GM18517 (cell line): ENCODE data around the gene CLDN4.
"Not testable (repeated sequence)": the region's sequence is repeated elsewhere in the genome, so short reads cannot be mapped to it uniquely, and the experiment has no call there.

ENCODE experiments used
- ATAC-seq: cut with Tn5 transposase; IDR thresholded peaks from one replicate; pipeline ENCODE4 v1.9.1; 2021; ENCODE audit warnings: mild to moderate bottlenecking, moderate library complexity; ENCODE audit not compliant: unreplicated experiment

Gene CLDN4

GRCh38 chr7:73823257-73823656, 7.5 kb upstream of the CLDN4 start:
- ATAC-seq, result no peak

DNA sequence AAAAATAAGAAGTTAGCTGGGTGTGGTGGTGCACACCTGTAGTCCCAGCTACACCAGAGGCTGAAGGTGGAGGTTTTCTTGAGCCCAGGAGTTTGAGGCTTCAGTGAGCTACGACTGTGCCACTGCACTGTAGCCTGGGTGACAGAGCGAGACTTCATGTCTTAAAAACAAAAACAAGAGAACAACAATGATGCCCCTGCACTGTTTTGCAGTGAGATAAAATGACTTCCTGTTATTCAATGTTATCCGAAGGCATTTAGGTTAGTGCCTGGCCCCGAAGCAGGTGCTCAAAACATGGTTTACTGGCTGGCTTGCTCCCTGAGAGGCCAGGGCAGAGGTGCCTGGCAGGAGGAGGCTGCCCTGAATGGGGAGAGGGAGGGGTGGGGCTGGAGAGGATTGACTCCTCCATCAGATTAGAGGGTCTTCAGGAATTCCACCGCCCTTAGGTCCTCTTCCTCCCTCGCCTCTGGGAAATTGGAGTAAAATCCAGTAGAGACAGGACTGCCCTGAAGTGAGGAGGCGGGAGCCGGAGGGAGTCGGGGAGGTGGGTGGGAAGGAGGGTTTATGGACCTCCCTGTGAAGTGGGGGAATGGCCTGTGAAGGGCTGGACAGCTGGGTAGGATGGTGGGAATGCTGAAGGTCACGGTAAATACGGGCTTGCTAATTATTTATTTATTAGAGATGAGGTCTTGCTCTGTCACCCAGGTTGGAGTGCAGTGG, 6.8 kb upstream of the CLDN4 start:
- no peak for ATAC-seq

DNA sequence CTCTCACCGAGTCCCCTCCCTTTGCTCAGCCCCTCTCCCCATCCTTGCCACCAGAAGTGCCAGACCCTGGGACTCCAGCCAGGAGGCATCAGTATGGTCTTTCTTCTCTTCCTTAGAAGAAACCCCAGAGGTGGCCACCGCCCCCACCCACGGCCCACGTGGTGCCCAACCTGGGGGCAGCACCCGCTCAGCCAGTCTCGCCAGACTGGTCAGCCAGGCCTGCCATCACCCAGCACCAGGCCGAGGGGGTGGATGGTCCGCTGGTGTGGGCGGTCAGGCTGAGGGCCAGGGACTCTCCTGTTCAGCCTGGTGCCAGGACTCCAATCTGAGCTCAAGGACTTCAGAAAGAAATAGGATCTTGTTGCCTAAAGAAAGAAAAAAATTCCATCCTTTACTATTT, 5.8 kb upstream of the CLDN4 start:
- ATAC-seq, result no peak

DNA sequence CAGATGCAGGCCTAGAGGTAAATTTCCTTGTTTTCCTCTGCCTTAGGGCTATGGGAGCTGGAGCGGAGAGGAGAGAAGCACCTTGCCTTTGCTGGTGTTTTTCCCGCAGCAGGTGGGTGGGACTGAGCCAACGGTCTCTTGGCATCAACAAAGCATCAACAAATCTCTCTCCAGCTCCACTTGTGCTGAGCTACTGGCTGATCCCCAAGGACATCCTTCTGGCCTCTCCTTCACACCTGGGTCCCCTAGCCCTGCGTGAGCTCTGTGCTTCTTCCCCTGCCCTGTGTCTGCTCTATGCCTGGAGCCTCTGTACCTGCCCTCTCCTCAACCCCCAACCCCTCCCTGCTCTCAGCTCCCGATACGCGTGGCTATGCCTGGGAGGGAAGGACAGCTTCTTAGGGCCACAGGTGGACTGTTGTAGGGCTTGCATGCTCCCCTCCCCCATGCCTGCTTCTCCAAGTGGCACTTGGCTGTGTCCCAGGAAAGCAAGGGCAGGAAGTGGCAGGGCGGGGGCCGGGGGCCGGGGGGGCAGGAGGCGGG, 3.2 kb upstream of the CLDN4 start:
- ATAC-seq, result no peak

DNA sequence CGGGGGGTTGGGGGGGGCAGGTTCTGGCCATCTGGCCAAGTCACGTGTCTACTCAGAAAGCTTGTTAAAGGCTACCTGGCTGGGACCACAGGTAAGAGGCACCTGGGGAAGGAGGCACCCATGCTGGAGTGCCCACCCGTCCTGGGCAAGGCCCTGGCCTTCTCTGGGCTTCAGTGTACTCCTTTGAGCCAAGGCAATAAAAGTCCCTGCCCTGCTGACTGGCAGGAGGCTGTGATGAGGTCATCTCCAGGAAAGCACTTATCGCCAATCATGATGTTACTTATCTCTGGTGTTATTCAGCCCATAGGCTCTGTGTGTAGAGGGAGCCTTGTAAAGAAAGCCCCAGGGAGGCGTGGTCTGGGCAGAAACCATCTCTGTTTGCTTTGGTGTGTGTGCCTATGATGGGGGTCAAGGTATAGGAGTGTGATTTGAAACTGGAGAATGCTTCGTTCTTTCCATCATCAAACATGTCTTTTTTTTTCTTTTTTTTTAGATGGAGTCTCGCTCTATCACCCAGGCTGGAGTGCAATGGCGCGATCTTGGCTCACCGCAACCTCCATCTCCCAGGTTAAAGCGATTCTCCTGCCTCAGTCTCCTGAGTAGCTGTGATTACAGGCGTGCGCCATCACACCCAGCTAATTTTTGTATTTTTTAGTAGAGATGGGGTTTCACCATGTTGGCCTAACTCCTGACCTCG, 2.5 kb upstream of the CLDN4 start:
- ATAC-seq, result no peak

DNA sequence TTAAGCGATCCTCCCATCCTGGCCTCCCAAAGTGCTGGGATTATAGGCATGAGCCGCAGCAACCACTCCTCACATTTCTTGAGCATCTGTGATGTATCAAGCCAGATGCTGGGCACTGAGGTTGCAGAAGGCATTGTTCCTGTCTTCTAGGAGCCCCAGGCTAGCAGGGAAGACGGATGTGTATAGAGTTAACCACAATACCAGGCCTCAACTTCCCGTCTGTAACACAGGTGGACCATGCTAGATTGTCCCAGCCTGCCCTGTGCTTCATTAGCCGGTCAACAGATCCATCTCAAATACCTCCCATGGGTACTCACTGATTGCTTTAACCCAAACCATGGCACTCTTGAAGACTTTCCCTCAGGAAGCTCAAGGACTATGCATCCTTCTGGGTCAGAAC, 1.8 kb upstream of the CLDN4 start:
- ATAC-seq, result no peak

DNA sequence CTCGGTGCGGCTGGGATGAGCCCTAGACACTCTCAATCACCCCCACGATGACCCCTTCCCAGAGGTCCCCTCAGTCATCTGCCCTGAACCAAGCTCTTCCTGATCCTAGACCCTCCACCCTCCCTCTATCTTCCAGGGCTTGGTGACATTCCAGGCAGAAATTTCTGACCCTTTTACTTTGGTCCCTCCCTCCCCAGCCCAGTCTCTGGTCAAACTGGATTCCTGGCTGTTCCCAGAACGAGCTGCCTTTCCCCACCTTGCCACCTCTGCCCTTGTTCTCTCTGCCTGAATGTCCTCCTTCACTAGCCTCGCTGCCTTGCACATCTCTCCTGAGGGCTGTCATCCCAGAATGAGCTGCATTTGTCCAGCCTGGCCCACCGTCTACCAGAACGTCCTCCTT, 1.3 kb upstream of the CLDN4 start:
- ATAC-seq, result no peak

DNA sequence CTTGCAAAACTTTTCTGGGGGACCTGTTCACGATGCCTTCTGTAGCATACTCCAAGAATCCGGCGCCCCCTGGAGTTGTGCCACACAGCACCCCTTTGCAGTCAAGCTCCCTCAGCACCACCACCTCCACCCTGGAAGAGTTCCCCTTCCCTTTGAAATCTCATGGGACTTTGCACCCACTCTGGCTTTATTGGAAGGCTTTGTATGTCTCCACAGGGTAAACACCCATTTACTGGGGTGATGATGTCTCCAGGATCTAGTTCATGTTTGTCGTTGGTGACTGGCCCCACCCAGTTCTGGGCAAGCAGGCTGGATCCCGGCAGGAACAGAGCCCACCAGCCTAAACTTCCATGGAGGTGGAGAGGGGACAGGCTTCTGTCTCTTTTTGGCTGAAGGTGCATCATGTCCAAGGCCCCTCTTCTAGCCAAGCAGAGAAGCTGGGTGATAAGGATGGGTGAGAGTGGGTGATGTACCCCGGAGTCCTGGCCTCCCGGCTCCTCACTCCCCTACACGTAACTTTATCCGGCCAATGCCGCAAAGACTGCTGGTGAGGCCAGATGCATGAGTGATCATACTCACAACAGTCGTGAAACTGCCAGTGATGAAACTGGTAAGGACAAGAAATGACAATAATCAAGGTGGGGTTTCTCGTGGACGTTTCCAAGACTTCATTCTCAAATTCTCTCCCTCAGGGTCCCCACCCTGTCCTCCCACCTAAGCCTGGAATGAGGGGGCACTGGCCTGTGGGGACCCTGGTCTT, 695 bp upstream of the CLDN4 start:
- no peak for ATAC-seq

GRCh38 chr7:73831584-73831833, 713 bp downstream of the CLDN4 start:
- ATAC-seq, result no peak

DNA sequence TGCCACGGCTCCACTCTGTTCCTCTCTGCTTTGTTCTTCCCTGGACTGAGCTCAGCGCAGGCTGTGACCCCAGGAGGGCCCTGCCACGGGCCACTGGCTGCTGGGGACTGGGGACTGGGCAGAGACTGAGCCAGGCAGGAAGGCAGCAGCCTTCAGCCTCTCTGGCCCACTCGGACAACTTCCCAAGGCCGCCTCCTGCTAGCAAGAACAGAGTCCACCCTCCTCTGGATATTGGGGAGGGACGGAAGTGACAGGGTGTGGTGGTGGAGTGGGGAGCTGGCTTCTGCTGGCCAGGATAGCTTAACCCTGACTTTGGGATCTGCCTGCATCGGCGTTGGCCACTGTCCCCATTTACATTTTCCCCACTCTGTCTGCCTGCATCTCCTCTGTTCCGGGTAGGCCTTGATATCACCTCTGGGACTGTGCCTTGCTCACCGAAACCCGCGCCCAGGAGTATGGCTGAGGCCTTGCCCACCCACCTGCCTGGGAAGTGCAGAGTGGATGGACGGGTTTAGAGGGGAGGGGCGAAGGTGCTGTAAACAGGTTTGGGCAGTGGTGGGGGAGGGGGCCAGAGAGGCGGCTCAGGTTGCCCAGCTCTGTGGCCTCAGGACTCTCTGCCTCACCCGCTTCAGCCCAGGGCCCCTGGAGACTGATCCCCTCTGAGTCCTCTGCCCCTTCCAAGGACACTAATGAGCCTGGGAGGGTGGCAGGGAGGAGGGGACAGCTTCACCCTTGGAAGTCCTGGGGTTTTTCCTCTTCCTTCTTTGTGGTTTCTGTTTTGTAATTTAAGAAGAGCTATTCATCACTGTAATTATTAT, 1.2 kb downstream of the CLDN4 start:
- no peak for ATAC-seq

DNA sequence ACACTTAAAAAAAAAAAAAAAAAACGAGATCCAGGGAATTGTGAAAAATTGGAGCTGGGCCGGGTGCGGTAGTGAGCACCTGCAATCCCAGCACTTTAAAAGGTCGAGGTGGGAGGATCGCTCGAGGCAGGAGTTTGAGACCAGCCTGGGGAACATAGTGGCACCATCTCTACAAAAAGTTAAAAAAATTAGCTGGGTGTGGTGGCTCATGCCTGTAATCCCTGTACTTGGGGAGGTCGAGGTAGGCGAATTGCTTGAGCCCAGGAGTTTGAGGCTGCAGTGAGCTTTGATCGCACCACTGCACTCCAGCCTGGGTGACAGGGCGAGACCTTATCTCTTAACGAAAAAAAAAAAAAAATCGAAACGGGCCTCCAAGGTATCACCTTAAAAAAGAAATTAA, 2.0 kb downstream of the CLDN4 start:
- ATAC-seq, result no peak

DNA sequence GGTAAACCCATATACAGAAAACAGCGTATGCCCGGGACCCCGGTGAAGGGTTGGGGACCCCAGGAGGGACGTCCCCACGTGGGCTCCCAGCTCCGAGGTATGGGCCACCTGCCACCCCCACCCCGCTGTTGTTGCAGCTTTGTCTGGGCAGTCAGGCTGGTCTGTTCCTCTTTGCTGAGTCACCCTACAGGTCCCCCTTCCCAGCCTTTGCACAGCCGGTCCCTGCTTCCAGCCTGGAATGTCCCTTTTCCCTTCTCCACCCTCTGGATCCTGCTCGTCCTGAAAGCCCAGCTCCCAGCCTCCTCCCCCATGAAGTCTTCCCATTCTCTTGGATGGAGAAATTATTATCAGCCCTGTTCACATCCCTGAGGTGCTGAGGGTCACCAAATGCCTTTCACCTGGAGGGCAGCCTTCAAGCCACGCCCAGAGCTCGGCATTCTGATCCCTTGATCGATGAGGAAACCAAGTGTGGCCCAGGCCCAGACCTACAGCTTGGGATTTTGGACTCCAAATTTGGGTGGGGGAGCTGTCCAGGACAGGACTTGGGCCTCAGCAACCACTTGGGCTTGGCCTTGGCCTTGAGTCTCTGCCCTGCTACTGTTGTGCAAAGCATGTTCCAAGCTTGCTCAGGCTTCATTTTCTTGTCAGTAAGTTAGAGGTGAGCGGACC, 2.6 kb downstream of the CLDN4 start:
- ATAC-seq, result no peak

- ATAC-seq, result no peak
Observed at GRCh38 chr7:73834626-73835191, 3.9 kb downstream of the CLDN4 start.

DNA sequence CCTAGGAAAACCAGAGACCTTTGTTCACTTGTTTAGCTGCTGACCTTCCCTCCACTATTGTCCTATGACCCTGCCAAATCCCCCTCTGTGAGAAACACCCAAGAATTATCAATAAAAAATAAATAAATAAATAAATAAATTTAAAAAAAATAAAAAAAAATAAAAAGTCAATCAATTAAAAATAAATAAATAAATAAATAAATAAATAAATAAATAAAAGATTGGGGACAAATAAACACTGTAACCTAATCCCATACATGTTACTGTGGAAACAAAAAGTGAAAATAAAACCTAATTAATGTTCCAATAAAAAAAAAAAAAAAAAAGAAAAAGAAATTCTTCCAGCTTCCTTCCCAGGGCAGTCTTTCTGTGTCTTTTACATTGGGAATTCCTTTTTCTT, 6.4 kb downstream of the CLDN4 start:
- not testable (repeated sequence) for ATAC-seq

DNA sequence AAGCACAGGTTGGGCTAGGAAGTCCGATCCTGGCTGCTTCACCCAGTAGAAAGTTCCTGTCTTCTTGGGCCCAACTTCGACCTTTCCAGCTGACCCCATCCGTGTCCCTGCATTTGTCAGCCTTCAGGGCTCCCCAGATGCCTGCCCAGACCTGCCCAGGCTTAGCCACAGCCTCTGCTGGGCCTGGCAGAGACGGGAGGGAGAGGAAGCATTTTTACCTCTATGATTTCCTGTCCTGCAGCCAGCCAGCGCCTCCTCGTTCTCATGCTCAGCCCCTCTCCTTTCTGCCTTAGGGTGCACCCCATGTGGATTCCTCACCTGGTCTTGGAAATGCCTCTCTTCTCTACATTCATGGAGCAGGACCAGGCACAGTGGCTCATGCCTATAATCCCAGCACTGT, 7.8 kb downstream of the CLDN4 start:
- no peak for ATAC-seq

DNA sequence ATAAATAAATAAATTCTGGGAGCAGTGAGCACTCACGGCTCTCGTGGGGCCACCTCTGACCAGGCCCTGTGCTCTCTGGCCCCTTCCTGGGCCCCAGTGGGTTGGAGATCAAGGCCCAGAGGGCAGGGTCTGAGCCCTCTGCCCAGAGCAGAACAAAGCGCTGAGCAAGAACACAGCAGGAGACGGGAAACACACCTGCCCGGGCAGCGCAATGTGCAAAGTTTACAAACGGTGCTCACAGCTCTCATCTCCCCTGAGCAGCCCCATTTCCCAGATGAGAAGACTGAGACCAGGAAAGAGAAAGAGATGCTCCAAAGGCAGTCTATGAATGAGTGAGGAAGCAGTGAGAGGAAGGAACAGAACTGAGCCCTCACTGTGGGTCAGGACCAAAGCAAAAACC, 8.5 kb downstream of the CLDN4 start:
- ATAC-seq, result no peak

DNA sequence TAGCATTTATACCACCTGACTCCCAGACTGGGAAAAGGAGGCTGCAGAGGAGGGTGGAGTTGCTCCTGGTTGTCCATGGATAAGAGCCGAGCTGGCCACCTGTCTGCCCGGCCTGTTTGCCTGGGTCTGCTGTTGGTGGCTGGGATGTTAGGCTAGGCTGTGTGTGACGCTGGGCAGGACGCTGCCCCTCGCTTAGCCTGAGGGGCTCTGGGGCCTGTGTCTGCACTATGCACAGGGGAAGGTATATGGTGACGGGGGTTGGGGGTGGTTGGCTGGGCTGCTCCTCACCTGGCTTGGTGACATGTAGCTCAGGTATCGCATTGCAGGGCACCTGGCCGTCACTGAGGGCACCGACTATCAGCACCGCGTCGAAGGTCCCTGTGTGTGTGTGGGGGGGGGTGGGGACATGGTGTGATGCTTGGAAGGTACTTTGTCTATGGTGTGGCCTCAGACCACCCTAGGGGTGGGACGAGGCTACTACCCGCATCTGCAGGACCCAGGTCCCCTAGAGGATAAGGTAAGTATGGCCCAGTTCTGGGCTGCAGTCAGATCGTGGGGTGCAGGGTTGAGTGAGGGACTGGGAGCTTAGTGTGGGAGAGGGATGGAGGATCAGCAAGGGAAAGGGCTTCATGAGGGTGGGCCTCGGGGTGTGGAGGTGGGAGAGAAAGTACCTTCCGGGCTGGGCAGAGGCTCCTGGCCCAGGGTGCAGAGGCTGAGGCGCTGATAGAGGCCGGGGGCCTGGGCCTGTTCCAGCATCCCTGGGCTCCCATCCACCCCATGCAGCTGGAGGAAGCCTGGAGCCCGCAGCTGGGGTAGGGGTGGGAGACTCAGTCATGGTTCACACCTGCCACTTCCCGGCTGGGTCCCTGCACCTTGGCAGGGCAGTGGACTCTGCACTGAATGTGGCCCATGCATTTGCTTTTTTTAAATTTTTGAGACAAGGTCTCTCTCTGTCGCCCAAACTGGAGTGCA, 9.2 kb downstream of the CLDN4 start:
- ATAC-seq, result no peak

DNA sequence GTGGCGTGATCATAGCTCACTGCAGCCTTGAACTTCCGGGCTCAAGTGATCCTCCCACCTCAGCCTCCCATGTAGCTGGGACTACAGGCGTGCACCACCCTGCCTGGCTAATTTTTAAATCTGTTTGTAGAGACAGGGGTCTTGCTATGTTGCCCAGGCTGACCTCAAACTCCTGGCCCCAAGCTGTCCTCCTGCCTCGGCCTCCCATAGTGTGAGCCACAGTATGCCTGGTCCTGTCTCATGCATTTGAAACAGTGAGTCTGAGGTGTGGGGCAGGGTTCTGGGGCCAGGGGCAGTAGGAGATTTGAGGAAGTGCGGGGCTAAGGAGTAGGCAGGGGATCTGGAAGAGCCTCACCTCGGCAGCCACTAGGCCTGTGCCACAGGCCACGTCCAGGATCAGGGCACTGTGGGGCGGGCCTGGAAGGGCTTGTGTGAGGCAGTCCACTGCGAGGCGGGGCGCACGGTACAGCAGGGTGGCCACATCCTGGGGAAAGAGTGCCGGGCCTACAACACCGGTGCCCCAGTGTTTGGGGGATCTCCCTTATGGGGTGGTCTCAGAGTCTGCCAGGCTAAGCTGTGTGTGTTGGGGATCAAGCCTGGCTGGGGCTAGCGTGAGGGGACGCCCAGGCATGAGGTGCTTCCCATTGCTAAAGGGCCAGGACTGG, 10.1 kb downstream of the CLDN4 start:
- ATAC-seq, result no peak

DNA sequence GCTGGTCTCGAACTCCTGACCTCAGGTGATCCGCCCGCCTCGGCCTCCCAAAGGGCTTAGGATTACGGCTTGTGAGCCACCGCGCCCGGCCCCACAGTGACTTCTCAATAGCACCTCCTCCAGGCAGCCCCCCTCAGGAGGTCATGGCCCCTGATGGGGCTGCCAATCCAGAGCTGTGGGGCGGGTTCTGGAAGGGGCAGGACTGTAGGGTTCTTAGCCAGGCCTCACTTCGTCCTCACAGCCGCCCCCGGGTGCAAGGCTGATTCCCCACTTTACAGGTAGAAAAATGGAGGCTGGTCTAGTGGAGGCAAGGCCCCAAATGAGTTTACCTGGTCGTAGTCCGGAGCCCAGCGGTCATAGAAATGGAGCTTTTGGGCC, 10.9 kb downstream of the CLDN4 start:
- no peak for ATAC-seq
